Limb (tissue), 2 donors: ENCODE measurements around the gene GPR15LG.
A peak's percentile ranks its signal among the peaks of the same experiment; 100 is the strongest.

Experiments
- DNase-seq, 2 donors: peaks; one replicate each; pipeline ENCODE4 v3.0.0-alpha.2; 2016; ENCODE audit errors: extremely low spot score in 2 of 2

Gene GPR15LG

DNA sequence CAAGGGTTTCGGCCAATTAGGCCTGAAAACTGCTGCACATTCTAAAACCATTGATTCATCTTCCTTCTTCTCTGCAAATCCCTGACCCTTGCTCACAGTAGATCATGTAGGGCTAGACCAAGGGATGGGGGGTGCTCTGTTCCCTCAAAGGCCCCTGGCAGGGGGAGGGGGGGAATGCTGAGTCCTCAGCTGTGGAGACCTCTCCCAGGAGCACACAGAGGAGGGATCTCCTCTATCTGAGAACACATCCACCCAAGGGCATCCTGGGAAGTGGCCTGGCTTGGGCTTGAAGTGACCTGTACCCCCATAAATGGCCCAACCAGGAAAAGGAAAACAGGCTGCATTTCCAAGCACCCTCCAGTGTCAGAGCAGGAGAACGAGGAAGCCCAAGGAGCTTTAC lies 19.7 kb downstream of the GPR15LG start:
- no peak for DNase-seq

DNA sequence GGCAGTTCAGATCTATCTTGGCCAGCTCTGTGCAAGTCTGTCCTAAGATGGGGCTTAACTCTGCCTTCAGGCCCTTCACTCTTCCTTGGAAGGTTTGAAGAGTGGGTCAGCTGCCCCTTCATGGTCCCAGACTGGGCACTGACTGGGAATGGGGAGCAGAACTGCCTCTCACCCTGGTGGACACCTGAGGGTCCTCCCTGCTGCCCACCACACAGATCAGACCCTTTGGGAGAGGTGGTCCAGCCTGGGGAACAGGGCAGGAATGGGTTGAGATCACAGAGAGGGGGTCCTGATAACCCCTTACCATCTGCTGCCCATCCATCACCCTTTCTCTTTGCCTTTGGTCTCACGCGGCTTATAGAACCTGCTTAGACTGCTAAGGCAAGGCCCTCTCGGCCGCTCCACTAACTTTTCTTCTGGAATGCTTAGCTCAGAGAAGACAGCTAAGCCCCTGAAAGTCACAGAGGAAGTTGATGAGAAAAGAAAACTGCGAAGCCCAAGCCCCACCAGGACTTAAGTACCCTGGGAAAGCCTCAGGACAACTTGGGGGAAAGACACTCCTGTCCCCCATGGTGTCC lies 20.3 kb downstream of the GPR15LG start:
- DNase-seq, result no peak

DNA sequence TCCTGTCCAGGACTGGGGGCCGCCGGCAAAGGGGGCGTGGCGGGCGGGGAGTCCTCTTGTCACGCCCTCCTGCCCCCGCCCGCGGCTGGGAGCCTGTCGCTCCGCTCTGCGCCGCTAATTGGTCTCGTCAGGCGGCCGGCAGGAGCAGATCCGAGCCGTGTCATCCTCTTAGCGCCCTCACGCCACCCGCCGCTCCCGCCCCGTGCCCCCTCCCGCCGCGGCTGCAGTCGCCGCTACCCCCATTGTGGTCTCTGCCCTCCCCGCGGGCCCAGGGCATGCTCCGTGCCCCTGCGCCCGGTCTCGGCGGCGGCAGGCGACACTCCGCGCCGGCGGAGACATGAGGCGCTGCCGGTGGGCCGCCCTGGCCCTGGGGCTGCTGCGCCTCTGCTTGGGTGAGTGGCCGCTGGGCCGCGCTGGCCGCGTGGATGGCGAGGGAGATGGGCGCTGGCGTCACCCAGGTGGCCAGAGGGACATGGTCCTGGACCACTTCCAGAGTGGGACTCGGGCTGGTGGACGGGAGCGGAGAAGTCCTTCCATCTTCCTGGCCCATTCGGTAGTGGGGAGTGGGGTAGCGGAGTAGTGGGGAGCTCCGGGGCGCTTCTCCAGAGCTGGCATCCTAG lies 20.9 kb downstream of the GPR15LG start, which contains the start of gene CDHR1:
TSS of gene CDHR1 (plus strand) at position 114 of the 620 bp plus-strand sequence. CDS start at position 338, 224 bp downstream.
- peak; percentile 21 to 53 for DNase-seq

DNA sequence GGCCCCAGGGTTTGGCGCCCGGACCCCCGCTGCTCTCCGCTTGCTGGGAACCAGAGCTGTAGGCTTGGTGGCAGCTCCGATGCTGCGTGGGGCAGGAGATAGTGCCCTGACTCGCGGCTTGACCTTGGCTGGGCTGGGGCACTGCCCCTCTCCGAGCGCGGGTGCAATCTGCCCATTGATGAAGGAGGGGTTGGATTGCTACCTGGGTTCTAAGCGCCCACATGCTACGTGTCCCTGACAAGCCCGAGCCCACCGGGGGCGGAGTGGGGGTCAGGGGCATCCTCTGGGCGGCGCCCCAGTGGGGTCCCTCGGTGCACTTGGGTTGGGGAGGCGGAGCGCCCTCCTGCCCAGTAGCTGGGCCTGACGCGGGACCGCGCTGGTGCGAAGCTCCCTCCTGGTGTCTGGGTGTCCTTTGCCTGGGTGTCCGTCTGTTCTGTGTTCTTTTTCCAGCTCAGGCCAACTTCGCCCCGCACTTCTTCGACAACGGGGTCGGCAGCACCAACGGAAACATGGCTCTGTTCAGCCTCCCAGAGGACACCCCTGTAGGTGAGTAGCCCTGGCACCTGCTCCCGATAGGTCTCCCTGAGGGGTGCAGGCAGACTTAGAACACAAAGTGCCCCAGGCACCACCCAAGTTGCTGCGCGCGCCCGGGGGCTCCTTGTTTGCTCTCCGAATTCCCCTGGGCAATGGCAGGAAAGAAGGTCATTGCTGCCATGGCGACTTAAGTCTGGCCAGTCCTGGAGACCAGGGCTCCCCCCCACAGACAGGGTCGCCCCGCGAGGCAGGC lies 21.6 kb downstream of the GPR15LG start:
- DNase-seq, result no peak

DNA sequence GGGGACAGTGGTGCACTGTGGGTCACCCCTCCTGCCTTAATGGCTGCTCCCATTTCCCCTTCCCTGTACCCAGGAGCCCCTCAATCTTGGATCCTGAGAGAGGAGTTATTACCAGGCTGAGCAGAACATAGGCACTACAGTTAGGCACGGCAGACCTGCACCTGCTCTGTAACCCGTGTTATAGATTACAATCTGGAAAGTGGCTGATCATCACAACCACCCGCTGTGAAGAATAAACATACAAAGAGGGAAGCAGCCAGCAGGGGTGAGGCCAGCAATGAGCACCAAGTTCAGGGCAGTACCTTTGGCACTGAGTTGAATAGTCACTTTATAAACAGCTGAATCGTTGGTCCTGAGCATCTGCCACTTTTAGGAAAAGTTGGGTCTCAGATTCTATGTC lies 22.5 kb downstream of the GPR15LG start:
- DNase-seq, result no peak

DNA sequence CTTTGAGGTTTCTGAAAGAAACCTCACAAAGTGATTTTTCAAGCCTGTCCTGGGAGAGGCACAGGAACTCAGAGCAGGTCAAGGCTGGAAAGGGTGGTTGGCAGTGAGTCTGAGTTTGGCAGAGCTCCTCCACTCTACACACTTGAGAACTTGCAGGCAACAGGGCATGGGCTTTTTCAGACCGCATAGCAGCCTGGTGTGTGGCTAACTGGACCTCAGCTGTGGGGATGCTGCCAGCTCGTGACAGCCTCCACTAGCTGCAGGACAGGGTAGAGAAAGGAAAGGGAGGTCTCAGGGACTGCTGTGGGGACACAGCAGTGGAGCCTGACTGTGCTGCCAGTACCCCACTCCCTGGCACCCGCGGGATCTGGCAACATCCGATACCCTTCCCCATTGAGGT lies 23.3 kb downstream of the GPR15LG start:
- DNase-seq, result no peak

DNA sequence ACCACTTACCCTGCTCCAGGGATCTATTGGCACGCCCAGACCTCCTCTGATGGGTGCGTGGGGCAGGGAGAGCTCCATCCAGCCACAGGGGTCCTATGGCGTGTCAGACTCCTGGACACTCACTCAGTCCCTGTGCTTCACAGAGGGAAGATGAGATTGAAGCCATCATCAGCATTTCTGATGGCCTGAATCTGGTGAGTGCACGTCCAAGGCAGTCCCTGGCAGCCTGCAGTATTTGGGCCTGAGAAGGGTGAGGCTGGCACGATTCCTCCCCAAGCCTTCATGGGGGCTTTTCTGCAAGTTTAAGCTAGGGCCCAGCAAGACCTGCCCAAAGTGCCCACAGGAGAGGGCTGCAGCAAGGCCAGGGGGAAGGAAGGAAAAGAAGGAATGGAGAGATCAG lies 24.0 kb downstream of the GPR15LG start:
- no peak for DNase-seq

DNA sequence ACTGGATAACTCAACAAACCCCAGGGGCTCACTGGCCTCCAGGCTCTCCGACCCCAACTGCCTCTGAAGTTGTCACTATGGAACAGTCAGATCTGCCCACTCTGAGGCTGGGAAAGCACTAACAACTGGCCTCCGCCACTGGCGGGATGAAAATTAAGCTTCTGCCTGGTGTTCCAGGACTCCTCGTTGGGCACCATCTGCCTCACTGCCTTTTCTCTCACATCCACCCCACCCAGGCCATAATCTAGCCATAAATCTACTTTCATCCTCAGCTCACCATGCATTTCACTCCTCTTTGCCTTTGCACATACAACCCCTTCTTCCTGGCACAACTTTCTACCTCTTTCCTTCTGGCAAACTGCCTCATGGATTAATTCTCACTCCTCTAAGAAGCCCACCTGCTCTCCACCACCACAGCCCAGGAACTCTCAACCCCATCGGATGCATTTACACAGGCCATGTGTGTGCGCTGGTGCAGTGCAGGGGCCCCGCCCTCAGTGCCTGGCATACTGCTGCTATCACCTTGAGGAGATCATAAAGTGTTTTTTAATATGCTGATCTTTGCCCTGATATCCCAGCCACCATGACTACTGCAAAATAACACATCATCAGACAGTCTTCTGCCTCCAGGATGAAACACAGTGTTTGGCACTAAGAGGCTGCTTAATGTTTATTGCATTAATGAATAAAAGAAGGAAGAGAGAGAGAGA lies 24.8 kb downstream of the GPR15LG start:
- no peak for DNase-seq

DNA sequence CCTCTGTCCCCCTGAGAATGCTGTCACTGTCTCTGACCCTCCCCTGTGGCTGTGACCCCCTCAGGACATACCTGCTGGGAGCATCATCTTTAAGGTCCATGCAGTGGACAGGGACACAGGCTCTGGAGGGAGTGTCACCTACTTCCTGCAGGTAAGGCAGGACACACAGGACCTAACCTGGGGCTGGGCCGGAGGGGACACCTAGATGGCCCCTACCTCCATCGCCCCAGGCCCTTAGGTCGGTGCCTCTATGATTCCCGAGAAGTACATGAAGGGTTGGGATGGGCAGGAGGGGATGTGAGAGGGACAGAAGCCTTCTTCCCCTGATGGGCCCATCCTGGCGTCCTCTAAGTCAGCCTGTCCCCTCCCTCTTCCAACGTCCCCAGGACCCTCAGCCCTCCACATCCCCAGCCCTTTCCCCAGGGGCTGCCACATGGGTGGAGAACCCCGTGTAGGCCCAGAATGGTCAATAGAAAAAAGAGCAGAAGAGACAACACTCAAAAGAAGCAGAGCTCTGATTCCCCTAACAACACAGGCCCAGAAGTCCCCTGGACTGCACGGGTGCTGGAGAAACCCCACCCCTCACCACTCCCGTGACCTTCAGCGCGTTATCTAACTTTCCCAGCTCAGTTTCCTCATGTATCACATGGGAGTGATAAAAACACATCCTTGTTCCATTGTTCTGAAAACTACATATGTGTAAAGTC lies 27.1 kb downstream of the GPR15LG start:
- no peak for DNase-seq

DNA sequence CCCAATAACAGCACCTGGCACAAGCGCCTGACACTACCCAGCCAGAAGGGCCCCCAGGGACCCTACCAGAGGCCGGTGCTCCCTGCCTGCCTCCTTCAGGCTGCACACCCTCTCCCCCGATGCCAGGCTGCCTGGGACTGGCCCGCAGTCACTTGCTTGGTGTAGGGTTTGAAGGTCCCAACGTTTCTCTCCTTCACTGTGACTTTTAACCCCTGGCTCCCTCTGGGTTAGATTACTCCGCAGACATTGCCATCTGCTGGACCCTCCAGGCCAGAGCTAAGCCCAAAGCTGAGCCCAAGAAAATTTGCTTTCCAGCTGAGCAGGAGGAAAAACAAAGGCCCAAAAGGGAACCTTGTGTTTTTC lies 27.6 kb downstream of the GPR15LG start:
- DNase-seq, result no peak

DNA sequence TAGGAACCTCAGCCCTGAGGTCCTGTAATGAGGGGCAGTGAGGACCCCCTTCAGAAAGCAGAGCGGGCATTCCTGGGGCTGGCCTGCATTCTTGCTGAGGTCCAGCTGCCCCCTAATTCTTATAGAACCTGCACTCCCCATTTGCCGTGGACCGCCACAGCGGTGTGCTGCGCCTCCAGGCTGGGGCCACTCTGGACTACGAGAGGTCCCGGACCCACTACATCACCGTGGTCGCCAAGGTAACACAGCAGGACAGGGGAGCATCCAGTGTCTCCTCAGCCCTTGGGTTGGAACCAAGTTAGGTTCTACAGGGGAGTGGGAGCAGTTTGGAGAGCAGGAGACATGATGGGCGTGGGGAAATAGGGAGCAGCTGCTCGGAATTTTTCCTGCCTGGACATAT lies 28.1 kb downstream of the GPR15LG start:
- no peak for DNase-seq

DNA sequence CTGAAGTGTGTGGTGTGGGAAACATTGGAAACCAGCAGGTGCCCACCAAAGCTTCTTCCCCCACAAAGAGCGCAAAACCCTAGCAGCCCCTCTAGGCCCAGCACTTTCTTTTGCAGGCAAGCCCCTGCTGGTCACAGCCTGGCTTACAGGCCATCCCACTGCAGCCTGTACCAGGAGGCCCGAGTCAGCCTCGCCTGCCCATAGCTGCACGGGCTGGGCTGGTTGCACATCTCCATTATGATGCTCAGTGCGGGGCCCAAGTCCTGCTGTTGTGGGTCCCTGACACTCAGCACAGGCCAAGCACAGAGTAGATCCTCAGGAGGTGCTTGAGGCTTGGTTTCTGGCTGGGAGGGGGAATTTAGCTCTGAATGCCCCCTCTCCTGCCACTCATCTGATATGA lies 28.7 kb downstream of the GPR15LG start:
- DNase-seq, result no peak

DNA sequence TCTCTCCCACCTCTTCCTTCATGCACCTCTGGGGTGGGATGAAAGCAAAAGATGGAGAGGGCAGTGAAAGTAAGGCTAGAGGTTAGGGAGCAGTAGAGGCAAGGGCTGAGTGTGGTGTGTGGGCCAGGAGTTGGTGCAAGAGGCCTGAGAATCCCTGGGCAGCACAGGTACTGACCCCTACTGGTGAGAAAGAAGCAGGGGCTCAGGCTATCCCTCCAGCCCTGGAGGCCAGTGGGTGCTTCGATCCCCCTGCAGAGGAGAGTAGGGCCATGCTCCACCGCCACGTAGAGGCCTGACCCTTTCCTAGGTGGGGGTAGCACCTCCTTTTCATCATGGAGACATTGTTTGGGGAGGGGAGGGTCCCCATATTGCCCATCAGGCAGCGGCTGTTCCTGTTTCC lies 30.5 kb downstream of the GPR15LG start:
- no peak for DNase-seq

DNA sequence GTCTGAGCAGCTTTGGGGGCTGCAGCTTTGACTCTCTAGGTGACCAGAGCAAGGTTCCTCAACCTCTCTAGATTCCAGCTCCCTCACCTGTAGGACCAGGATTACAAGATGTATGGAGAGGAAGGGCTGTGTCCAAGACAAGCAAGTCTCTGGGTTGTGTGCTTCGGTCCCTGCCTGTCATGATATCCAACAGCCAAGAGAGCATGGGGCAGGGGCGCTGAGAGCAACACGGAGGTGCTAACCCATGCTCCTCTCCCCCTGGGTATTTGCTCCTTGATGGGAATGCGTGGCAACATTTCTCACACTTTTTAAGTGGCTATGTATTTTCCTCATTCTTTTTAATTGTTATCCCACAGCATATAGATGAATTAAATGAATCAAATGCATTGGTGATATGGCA lies 31.0 kb downstream of the GPR15LG start:
- DNase-seq, result no peak

DNA sequence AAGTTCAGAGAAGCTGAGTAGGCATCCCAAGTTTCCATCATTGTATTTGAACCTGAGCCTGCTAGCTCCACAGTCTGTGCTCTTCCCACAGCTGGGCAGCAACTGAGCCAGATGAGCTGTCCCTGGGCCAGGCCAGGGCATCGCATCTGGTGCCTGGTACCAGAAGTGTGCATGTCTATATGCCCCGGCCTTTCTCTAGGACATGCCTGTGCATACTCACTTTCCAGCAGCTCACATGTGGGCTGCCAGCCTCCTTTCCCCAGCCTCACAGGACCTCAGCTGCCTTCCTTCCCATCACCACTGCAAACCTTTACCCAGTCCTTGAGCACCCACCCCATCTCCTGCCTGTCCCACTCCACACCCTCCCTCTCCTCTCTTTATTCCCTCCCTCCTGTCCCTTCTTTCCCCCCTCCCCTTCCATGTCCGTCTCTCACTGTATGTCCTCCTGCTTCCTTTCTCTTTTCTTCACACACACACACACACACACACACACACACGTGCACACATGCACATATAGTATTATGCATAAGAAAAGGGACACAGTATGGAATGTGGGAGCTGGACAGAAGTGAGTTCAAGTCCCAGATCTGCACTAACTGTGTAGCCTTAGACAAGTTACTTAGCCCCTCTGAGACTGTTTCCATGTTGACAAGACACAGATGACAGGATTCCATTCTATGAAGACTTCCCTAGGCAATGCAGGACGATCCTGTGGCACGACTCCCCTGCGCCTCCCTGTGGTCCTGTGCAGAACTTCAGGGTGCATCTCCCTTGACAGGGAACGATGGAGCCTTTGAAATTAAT lies 31.6 kb downstream of the GPR15LG start:
- peak; percentile 8 to 63 for DNase-seq

DNA sequence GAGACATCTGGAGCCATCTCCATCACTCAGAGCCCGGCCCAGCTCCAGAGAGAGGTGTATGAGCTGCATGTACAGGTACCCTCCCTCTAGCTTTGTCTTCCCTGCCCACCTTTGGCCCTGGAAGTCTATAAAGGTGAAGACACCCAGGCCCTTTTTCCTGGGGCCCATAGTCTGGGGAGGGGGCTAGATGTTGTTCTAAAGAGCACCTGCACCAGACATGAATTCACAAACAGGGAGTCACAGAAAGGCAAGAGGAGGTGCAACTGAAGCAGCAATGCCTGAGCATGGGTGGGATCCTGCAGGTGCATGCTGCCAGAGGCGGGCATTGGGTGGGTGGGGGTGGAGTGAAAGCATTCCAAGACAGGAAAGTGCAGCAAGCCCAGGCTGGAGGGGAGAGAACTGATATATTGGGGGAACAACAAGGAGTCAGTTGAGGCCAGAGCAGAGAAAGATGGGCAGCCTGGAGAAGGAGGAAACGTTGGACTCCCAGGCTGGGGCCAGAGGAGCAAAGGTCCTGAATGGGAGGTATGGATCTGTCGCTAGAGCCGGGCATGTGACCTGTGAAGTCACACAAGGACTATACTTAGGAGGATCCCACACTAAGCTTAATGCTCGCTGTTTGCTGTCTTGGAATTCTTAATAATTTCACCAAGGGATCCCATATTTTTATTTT lies 32.4 kb downstream of the GPR15LG start:
- DNase-seq, result no peak

DNA sequence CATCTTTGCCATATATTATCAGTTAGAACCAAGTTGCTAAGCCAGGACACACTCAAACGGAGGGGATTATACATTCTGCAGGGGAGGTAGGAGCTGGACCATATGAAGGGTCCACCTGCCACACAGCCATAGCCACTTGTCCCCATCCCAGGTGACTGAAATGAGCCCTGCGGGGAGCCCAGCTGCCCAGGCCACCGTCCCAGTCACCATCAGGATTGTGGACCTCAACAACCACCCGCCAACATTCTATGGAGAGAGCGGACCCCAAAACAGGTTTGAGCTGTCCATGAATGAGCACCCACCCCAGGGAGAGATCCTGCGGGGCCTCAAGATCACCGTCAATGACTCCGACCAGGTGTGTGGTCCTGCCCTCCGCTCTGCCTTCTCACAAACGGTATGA lies 34.4 kb downstream of the GPR15LG start:
- no peak for DNase-seq

DNA sequence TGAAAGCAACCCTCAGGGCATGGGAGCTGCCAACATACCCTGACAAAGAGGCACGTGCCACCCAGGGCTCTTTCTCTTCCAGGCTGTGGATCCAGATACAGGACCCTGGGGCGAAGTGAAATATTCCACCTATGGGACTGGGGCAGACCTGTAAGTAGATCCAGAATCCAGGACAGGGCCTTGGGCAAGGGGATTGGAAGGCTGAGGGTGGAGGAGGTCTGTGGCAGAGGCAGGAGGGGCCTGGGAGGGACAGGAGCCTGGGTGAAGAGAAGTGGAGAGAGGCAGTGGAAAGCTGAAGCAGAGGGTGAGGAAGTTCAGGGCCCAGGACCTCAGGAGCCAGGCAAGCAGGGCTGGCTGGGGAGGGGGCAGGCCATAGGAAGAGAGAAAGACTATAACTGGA lies 38.0 kb downstream of the GPR15LG start:
- no peak for DNase-seq

DNA sequence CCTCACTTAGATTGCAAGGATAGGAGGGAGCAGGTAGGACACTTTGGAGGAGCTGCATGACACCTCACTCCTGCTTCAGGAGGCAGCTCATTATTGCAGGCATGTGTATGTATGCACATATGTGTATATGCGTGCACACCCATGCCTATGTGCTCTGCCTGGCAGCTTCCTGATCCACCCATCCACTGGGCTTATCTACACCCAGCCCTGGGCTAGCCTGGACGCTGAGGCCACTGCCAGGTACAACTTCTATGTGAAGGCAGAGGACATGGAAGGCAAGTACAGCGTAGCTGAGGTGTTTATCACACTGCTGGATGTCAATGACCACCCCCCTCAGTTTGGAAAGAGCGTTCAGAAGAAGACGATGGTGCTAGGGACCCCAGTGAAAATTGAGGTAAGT lies 38.4 kb downstream of the GPR15LG start:
- DNase-seq, result no peak

DNA sequence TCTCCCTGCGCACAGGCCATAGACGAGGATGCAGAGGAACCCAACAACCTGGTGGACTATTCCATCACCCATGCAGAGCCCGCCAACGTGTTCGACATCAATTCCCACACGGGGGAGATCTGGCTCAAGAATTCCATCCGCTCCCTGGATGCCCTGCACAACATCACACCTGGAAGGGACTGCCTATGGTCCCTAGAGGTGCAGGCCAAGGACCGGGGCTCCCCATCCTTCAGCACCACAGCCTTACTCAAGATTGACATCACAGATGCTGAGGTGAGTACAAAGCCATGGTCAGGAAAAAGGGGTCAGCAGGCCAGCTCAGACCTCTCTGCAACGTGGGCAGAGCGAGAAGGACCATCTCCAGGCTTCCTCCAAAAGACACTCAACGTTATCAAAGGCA lies 39.5 kb downstream of the GPR15LG start:
- DNase-seq, result no peak
